PC-3 (cell line): Measurements from ENCODE around the gene SNAPC2. TPM values are rescaled to one million over a fixed set of nuclear protein-coding genes. Genes with fewer than 3 reads are reported as not detected.
A peak's percentile ranks its signal among the peaks of the same experiment; 100 is the strongest.

ENCODE experiments used
- ATAC-seq: fragments of 200-7000 bp; cut with Tn5 transposase; 2 replicates; pipeline ENCODE4 v1.9.1; 2020; ENCODE audit warnings: mild to moderate bottlenecking, moderate library complexity
- BruUV-seq: library from RNA; stranded (reverse); fragments of 400-500 nt; replicated peaks from 2 replicates; lab custom pipeline; 2021; lab: Mats Ljungman, UMichigan
- CTCF ChIA-PET: fragments of 300-600 bp; sonication (Branson Sonifier 250); formaldehyde crosslinking; loops from one replicate; lab custom pipeline; 2022; ENCODE audit warnings: antibody characterized with exemption; lab: Charles Lee
- POLR2A ChIA-PET: fragments of 300-600 bp; sonication (Branson Sonifier 250); formaldehyde crosslinking; loops from one replicate; lab custom pipeline; 2022; ENCODE audit warnings: antibody characterized with exemption; ENCODE audit not compliant: unreplicated experiment; lab: Charles Lee
- DNase-seq: peaks from one replicate; pipeline ENCODE4 v3.0.0-alpha.2; 2015
- H2AFZ ChIP-seq: fragments of 300-600 bp; sonication (generic); 2 replicates; pipeline ENCODE4 v1.6.0; 2016; ENCODE audit warnings: antibody characterized with exemption, low read length
- H3F3A ChIP-seq: fragments of 300-600 bp; sonication (generic); one replicate; pipeline ENCODE4 v1.6.0; 2017; ENCODE audit warnings: antibody characterized with exemption, low read length, control low read depth, mild to moderate bottlenecking; ENCODE audit not compliant: unreplicated experiment
- H3K27ac ChIP-seq: fragments of 300-600 bp; sonication (generic); 2 replicates; pipeline ENCODE4 v1.5.1; 2016; ENCODE audit warnings: mild to moderate bottlenecking, low read length
- H3K27me3 ChIP-seq: fragments of 300-600 bp; sonication (generic); 2 replicates; pipeline ENCODE4 v1.6.1; 2016; ENCODE audit warnings: low read length, mixed read lengths
- H3K36me3 ChIP-seq: fragments of 300-600 bp; sonication (generic); 2 replicates; pipeline ENCODE4 v1.6.1; 2016; ENCODE audit warnings: low read depth, mixed run types, low read length, mixed read lengths
- H3K4me1 ChIP-seq: fragments of 300-600 bp; sonication (generic); 2 replicates; pipeline ENCODE4 v1.5.1; 2016; ENCODE audit warnings: low read length; ENCODE audit not compliant: insufficient read depth
- H3K4me2 ChIP-seq: fragments of 300-600 bp; sonication (generic); 2 replicates; pipeline ENCODE4 v1.6.0; 2016; ENCODE audit warnings: low read length
- H3K4me3 ChIP-seq: fragments of 300-600 bp; sonication (generic); 2 replicates; pipeline ENCODE4 v1.5.1; 2016; ENCODE audit warnings: mild to moderate bottlenecking, low read length, mixed read lengths
- H3K79me2 ChIP-seq: fragments of 300-600 bp; sonication (generic); 2 replicates; pipeline ENCODE4 v1.6.1; 2017; ENCODE audit warnings: low read length, mixed read lengths
- H3K9ac ChIP-seq: fragments of 300-600 bp; sonication (generic); 2 replicates; pipeline ENCODE4 v1.6.0; 2016; ENCODE audit warnings: mild to moderate bottlenecking, low read length
- H3K9me2 ChIP-seq: fragments of 300-600 bp; sonication (generic); replicated peaks from 2 replicates; pipeline ENCODE4 v1.6.1; 2016; ENCODE audit warnings: mixed run types, low read length, mixed read lengths
- H3K9me3 ChIP-seq: fragments of 300-600 bp; sonication (generic); 2 replicates; pipeline ENCODE4 v1.6.1; 2016; ENCODE audit warnings: low read length, mixed read lengths
- H4K20me1 ChIP-seq: fragments of 300-600 bp; sonication (generic); 2 replicates; pipeline ENCODE4 v1.6.1; 2016; ENCODE audit warnings: low read length, mixed read lengths
- EZH2 ChIP-seq: fragments of 300-600 bp; sonication (generic); IDR thresholded peaks from one replicate; pipeline ENCODE4 v1.6.1; 2017; ENCODE audit warnings: antibody characterized with exemption, mild to moderate bottlenecking, low read length; ENCODE audit not compliant: unreplicated experiment
- EZH2phosphoT487 ChIP-seq: fragments of 300-600 bp; sonication (generic); IDR thresholded peaks from 2 replicates; pipeline ENCODE4 v1.6.1; 2018; ENCODE audit warnings: mild to moderate bottlenecking, antibody characterized with exemption, low read length, borderline replicate concordance
- intact Hi-C: fragments of 100-400 bp; cut with micrococcal nuclease; formaldehyde crosslinking; loops from 2 replicates; pipeline ENCODE4 v1.9.0; 2023
- total RNA-seq: library from RNA; depleted of rRNA; stranded (reverse); fragments of >200 nt; gene quantifications from 2 replicates; pipeline ENCODE4 v1.2.3, GENCODE V29; 2014
- TF ChIP-seq, protein P1 (sequence below): fragments of 300-600 bp; sonication (generic); conservative IDR thresholded peaks from 2 replicates; pipeline ENCODE4 v1.5.1; 2017; ENCODE audit warnings: antibody characterized with exemption, low read depth, mild to moderate bottlenecking, low read length

Gene SNAPC2
- total RNA-seq, 1 experiment from 2014 or later, result 40.1 TPM

DNA sequence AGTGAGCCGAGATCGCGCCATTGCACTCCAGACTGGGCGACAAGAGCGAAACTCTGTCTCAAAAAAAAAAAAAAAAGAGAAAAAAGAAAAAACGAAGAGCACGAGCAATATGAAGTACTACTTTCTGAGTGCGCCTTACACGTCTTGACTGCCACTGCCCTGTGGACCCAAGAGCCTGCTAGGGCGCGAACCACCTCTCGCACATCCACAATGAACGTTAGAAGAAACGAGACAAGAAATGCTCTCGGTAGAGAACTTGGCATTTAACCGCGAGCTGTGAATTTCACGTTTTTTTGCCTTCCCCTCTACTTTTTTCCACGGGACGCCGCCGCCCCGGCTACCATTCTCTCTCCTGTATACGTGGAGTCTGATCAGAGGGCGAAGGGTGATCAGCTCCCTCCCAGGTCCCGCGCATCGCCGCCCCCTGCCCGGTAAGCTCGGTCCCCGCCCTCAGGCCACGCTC, 22.9 kb downstream of the SNAPC2 start:
- H2AFZ ChIP-seq, result peak overlapping the region; percentile 67
- intact Hi-C loops, result loop anchor here (1.0 to 5.0 kb wide), 2 partner anchors 14 to 44 kb away; no protein-coding TSS in a partner anchor
- H3K27ac ChIP-seq, result peak overlapping the region; percentile 75
- H3K4me2 ChIP-seq, result peak overlapping the region; percentile 89
- peaks cover 22% of the 10 kb centered on the region for H3K36me3 ChIP-seq
- ChIA-PET CTCF (interaction anchor here (0.5 to 1.7 kb wide), 5 partner anchors 14 to 207 kb away, joined by 3 to 20 read pairs (median 15); partner anchors contain the start of gene SNAPC2), POLR2A (interaction anchor here (1.0 to 1.4 kb wide), 2 partner anchors 14 to 22 kb away, joined by 9 to 47 read pairs; no protein-coding TSS in a partner anchor)
- no peaks in the 10 kb centered on the region for H3K9me2 ChIP-seq
- peak overlapping the region; percentile 91 for H3K4me3 ChIP-seq
- DNase-seq (peak; percentile 23), ATAC-seq (no peak)
- no peaks in the 10 kb centered on the region for H3K27me3 ChIP-seq
- H3K9ac ChIP-seq, result peak overlapping the region; percentile 99
- H3F3A ChIP-seq, result no peaks in the 10 kb centered on the region
- no peak for TF ChIP-seq EZH2
- TF ChIP-seq EZH2phosphoT487, result no peak
- TF ChIP-seq, protein P1, sequence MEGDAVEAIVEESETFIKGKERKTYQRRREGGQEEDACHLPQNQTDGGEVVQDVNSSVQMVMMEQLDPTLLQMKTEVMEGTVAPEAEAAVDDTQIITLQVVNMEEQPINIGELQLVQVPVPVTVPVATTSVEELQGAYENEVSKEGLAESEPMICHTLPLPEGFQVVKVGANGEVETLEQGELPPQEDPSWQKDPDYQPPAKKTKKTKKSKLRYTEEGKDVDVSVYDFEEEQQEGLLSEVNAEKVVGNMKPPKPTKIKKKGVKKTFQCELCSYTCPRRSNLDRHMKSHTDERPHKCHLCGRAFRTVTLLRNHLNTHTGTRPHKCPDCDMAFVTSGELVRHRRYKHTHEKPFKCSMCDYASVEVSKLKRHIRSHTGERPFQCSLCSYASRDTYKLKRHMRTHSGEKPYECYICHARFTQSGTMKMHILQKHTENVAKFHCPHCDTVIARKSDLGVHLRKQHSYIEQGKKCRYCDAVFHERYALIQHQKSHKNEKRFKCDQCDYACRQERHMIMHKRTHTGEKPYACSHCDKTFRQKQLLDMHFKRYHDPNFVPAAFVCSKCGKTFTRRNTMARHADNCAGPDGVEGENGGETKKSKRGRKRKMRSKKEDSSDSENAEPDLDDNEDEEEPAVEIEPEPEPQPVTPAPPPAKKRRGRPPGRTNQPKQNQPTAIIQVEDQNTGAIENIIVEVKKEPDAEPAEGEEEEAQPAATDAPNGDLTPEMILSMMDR, result no peak
- peaks cover 14% of the 10 kb centered on the region for H3K4me1 ChIP-seq
- peaks cover 9% of the 10 kb centered on the region; the same call in 1 of the 2 replicates for H4K20me1 ChIP-seq
- H3K79me2 ChIP-seq, result peaks cover 61% of the 10 kb centered on the region
- no peaks in the 10 kb centered on the region for H3K9me3 ChIP-seq
- BruUV-seq, result TSS peak; percentile 43

DNA sequence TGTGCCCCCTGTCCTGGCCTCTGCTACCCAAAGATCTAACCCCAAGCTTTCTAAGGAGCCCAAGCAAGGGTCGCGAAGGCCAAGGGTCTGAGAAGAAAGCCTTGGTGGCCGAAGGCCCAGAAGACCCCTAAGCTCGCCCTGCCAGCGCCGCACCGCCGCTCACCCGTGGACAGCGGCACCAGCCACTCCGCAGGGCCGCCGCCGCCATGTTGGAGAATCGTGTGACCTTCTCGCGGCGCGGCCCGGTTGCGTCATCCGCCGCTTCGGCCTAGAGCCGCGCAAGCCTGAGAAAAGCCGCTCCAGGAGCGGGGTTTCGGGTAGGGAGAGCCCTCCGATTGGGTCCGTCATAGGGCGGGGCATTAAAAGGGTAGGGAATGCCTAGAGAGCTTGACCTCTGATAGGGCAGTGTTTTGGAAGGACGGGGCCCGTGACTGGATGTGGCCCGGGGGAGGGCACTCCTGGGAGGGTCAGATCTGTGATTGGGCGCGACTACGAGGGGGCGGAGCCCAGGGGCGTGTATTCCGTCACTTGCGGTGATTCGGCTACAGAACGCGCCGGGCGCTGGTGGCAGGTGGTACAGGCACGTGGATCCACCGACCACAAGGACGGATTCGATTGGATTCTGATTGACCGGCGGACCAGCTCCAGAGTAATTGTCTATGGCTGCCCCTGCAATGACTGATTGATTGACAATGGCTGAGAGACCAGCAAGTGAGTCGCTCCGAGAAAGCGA, 23.5 kb downstream of the SNAPC2 start, which contains the start of gene TIMM44:
TSS of gene TIMM44 (minus strand) at position 223 of the 733 bp plus-strand sequence. CDS start at position 208, 15 bp downstream.
- BruUV-seq, result no TSS peak
- H3K27me3 ChIP-seq, result no peaks in the 10 kb centered on the region
- CTCF ChIA-PET, result interaction anchor here (0.5 to 1.7 kb wide), 9 partner anchors 15 to 207 kb away, joined by 3 to 20 read pairs (median 7); partner anchors contain the start of gene SNAPC2
- peak within 1 kb of the TSS; percentile 75 for H3K27ac ChIP-seq
- H3K4me2 ChIP-seq, result peak within 1 kb of the TSS; percentile 89
- ATAC-seq, result peak; percentile 98
- POLR2A ChIA-PET, result interaction anchor here (0.6 to 1.4 kb wide), 6 partner anchors 13 to 570 kb away, joined by 3 to 47 read pairs (median 6); partner anchors contain the start of gene ZNF414
- H3K36me3 ChIP-seq, result peaks cover 18% of the 10 kb centered on the region
- H2AFZ ChIP-seq, result peak within 1 kb of the TSS; percentile 70
- no peaks in the 10 kb centered on the region for H3F3A ChIP-seq
- H3K9me3 ChIP-seq, result no peaks in the 10 kb centered on the region
- DNase-seq, result peak; percentile 100
- peaks cover 56% of the 10 kb centered on the region for H3K79me2 ChIP-seq
- peaks cover 9% of the 10 kb centered on the region; the same call in 1 of the 2 replicates for H4K20me1 ChIP-seq
- TF ChIP-seq, protein P1, result no peak
- TF ChIP-seq EZH2phosphoT487 (no peak), EZH2 (no peak)
- peaks cover 14% of the 10 kb centered on the region for H3K4me1 ChIP-seq
- peak within 1 kb of the TSS; percentile 99 for H3K9ac ChIP-seq
- no peaks in the 10 kb centered on the region for H3K9me2 ChIP-seq
- peak within 1 kb of the TSS; percentile 91 for H3K4me3 ChIP-seq
- intact Hi-C loops, result loop anchor here (1.0 to 5.0 kb wide), 4 partner anchors 14 to 310 kb away; no protein-coding TSS in a partner anchor
